Tibial nerve (tissue), 4 donors: ENCODE measurements around the gene LIN28B.

Source experiments
- EP300 ChIP-seq, 2 donors: sonication (generic); formaldehyde crosslinking; IDR thresholded peaks; one replicate each; pipeline ENCODE4 v1.6.1; 2017; ENCODE audit warnings: antibody characterized with exemption in 2 of 2, mild to moderate bottlenecking in 1 of 2
- TF ChIP-seq, protein P1 (sequence below), 5 experiments: fragments of 200-600 bp in 3 of 5; fragments of 450-650 bp in 2 of 5; sonication (generic) in 3 of 5; IDR thresholded peaks; one replicate each; pipeline ENCODE4 v1.5.1; 2016 to 2019; ENCODE audit warnings: antibody characterized with exemption in 5 of 5, mild to moderate bottlenecking in 3 of 5, moderate library complexity in 2 of 5

- TF ChIP-seq, protein P1, sequence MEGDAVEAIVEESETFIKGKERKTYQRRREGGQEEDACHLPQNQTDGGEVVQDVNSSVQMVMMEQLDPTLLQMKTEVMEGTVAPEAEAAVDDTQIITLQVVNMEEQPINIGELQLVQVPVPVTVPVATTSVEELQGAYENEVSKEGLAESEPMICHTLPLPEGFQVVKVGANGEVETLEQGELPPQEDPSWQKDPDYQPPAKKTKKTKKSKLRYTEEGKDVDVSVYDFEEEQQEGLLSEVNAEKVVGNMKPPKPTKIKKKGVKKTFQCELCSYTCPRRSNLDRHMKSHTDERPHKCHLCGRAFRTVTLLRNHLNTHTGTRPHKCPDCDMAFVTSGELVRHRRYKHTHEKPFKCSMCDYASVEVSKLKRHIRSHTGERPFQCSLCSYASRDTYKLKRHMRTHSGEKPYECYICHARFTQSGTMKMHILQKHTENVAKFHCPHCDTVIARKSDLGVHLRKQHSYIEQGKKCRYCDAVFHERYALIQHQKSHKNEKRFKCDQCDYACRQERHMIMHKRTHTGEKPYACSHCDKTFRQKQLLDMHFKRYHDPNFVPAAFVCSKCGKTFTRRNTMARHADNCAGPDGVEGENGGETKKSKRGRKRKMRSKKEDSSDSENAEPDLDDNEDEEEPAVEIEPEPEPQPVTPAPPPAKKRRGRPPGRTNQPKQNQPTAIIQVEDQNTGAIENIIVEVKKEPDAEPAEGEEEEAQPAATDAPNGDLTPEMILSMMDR (IDR thresholded peaks at IDR 0.05): no peak
- no peak for TF ChIP-seq EP300 (IDR thresholded peaks at IDR 0.05)
Observed at GRCh38 chr6:104929353-104929752, 27.6 kb upstream of the LIN28B start.
